Stimulated activated CD8-positive, alpha-beta memory T cell treated with anti-CD3 and anti-CD28 coated beads, Interleukin-7, amount 100 ng/mL, for 1 hour (primary cell): ENCODE data around the gene MAP3K6.
A peak's percentile ranks its signal among the peaks of the same experiment; 100 is the strongest.

Experiments
- DNase-seq, 2 donors: peaks; one replicate each; pipeline ENCODE4 v3.0.0-alpha.2; 2020; ENCODE audit warnings: low read depth in 2 of 2

MAP3K6 gene

DNA sequence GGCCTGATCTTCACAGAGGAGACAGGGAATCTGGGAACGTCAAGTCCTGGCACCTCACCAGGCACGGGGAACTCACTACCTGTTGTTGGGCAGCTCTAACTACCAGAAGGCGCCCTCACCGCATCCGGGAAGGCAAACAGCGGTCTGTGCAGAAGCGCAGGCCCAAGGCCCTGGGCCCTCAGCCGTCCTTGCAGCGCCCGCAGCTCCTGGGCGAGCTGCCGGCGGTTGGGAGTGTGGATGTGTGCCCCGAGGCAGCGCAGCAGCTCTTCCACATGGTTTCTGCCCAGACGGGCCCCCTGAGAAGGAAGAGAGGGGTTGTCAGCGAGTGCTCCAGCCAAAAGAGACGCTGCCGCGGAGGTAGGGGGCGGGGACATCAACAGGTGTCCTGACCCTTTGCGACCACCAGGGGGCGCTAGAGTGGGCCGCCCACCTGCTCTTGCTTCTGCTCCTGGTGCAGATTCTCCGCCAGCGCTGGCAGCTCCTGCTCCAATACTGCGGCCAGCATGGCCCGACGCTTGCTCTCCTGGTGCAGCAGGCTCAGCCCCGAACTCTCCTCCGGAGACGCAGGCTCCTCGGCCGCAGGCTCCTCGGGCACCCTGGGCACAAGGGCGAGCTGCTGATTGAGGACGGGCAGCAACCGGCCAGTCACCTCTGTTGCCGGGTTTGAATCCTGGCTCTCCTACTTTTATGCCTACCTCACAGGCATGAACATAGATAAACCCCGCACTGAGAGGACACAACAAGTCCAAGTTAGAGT, 9.3 kb downstream of the MAP3K6 start:
- peak; percentile 65 to 66 for DNase-seq

DNA sequence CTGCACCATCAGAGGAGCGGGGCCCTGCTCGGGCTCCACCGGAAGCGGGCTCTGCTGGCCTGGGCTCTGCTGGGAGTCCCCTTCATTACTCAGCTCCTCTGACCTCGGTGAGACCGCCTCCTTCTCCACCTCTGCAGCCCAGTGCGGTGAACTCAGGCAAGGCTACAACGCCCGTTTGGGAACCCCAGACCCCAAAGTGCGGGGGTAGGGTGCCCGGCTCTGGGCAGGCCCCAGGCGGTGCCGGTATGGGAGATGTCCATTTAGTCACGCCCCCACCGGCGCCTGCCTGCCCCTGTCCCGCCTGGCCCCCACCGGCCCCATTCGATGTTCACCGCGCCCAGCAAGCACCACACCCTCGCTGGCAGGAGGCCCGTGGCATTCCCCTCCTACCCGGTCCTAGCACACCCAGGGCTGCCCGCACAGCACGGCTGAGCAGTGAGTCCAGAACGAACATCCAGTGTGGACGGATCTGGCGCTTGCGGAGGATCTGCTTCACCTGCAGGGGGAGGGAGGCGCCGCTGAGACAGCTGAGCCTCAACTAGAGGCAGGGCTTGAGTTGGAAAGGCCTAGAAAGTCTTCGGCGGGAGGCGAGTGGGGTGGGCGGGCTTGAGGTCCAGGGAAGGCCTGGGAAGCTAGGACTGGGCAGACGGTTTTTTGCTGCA, 10.0 kb downstream of the MAP3K6 start:
- DNase-seq = no peak

DNA sequence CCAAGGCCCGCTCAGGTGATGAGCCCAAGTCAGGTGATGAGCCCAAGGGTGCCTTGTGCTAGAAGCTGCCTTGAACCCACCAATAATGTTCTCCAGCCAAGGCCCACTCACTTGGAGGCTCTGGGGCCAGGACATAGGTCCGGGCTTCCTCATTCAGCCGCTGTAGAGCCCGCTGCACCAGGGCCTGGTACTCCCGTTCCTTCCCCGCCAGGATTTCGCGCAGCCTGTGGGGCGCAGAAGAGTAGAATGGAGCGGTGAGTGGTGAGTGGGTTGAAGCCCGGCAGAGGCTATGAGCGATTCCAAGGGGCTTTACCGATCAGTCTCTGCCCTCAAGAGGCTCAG, 10.5 kb downstream of the MAP3K6 start:
- DNase-seq = no peak

DNA sequence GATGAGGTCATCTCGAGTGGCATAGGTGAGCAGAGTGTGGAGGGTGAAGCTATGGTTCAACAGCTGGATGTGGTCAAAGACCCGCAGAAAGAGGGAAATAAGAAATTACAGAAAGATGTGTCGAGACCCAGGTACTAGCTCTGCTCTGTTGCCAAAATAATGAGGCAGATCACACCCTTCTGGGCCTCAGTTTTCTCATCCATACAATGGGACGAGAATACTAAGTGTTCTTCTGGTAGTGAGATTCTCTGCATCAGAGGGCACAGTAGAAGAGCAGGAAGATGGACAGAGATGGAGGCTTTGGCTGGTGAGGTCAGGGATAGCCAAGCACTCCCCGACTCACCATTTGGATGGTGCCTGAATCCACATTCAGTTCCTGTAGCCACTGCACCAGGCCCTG, 11.1 kb downstream of the MAP3K6 start:
- DNase-seq = no peak

DNA sequence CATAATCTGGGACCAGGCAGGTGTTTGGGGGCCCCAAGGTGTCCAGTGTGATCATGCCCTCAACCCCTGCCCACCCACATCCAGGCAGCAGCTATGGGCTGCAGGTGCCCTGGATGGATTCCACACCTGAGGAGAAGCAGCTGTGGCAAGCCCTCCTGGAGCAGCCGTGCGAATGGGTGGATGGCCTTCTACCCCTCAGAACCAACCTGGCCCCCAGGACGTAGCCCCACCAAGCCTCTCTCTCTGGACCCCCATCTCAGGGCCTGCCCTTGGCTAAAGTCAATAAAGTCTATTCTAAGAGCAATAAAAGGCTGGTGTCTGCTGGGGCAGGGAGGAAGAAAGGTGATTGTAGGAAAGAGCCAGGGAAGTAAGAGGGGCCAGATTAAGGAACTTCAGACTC, 13.1 kb downstream of the MAP3K6 start:
- DNase-seq = no peak

- DNase-seq = no peak
Measured at GRCh38 chr1:27353166-27353565, 13.6 kb downstream of the MAP3K6 start.

DNA sequence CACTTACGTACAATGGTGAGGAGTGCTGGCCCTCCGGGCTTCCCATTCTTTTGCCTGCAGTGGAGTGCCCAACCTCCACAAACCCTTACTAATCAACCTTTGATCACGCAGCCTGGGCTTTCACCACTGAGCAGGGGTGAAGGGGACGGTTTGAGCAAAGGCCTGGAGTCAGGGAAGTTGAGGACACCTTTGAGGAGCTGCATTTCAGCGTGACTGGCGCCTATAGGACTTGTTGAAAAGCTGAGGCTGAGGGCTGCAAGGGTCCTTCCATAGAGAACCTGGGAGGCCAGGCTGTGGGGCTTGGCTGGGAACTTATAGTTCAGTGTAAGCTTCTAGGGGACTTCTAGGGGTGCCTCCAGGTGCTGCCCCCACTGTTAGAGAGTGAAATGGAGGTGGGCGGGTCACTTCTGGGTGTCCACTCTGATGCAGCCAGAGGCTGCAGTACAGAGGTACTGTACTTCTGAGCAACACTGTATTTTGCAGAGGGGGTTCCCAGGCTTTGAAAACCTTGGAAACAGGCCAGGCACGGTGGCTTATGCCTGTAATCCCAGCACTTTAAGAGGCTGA, 15.1 kb downstream of the MAP3K6 start:
- DNase-seq = no peak

DNA sequence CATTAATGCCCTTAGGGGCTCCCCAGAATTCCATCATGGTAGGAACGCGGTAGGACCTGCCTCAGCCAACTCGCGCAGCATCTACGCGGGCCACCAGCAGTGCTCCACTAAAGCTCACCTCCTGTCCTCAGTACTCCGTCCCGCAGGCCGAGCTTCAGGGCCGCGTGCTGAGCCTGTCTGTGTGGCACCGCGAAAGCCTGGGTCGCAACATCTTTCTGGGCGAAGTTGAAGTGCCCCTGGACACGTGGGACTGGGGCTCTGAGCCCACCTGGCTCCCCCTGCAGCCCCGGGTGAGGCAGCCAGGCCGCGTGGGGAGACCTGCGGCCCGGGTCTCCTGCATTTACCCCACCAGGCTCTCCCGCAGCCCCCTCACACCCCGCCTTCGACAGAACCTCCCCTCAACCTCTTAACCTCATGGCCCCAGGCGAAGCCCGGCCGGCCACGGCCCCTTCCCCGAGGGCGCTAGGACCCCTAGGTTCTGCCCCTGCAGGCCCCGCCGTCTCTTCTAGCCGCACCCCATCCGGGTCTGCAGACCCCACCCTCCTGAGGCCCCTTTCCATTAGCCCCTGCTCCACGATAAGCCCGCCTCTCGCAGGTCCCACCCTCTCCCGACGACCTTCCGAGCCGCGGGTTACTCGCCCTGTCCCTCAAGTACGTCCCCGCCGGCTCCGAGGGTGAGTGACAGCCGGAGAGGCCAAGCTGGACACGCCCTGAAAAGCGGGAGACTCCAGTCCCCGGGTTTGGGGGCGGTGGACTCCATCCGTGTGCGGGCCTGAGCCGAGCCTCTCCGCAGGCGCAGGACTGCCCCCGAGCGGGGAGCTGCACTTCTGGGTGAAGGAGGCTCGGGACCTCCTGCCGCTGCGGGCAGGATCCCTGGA, 15.9 kb downstream of the MAP3K6 start:
- no peak for DNase-seq

DNA sequence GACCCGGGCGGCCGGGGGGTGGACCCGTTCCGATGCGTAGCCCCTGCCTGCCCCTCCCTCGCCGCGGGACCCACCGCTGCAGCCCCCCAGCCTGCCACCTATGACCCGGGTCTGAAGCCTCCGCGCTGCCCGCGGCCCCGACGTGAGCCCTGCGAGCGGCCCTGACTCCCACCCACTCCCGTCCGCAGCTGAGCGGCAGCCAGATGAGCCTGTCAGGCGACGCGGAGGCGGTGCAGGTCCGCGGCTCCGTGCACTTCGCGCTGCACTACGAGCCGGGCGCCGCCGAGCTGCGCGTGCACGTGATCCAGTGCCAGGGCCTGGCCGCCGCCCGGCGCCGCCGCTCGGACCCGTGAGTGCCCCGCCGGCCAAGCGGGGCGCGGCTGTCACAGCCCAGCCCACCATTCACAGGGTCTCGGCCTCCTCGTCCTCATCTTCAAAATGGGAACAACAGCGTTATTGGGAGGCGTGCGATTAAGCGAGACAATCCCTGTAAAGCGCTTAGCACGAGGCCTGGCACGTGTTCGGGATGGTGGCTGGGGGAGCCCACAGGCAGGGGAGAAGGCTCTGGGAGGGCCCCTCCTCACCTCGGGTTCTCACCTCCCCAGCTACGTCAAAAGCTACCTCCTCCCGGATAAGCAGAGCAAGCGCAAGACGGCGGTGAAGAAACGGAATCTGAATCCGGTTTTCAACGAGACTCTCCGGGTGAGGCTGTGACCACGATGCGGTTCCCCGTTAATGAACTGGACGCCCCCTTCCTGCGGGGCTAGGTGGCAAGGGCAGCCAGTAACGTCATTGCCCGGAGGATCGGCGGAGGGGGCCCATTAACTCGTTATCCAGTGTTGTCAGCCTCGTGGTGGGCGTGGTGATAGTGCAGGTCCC, 16.7 kb downstream of the MAP3K6 start:
- no peak for DNase-seq

GRCh38 chr1:27348861-27349783, 17.6 kb downstream of the MAP3K6 start:
- DNase-seq = no peak

DNA sequence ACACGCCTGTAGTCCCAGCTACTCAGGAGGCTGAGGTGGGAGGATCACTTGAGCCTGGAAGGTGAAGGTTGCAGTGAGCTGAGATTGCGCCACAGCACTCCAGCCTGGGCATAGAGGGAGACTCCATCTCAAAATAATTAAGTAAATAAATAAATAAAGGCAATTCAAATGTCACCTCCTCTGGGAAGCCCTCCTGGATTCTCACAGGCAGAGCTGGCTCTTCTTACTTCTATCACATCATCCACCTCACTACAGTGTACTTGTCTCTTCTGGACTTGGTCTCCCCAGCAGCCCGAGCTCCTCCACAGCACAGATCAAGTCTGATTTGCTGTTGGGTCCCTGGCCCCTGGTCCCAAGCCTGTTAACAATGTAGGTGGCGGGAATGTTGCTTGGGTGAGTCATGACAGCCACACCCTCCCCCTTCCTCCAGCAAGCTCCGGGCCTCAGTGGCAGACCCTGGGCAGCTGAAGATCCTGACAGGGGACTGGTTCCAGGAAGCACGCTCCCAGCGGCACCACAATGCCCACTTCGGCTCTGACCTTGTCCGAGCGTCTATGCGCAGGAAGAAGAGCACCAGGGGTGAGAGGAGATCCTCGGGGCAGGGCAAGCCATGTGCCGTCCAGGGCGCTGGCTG, 19.7 kb downstream of the MAP3K6 start:
- no peak for DNase-seq

GRCh38 chr1:27346357-27346756, 20.4 kb downstream of the MAP3K6 start:
- DNase-seq = no peak

DNA sequence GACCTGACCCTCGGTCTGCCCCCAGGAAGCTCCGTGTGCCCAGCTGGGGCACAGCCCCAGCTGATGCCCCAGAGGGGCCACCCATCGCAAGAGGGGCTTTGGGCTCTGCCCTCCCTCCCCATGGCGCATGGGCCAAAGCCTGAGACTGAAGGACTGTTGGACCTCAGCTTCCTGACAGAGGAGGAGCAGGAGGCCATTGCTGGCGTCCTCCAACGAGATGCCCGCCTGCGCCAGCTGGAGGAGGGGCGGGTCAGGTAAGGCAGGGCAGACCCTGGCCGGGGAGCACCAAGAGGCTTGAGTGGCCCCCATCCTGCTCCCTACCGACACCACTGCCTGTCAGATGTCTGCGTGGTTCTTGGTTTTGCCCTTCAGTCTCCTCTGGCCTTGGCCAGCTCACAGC, 21.5 kb downstream of the MAP3K6 start:
- DNase-seq = no peak

- no peak for DNase-seq
Measured at GRCh38 chr1:27343639-27344025, 23.1 kb downstream of the MAP3K6 start.

- peak; percentile 53 for DNase-seq
Measured at GRCh38 chr1:27342778-27343638, 23.8 kb downstream of the MAP3K6 start.

DNA sequence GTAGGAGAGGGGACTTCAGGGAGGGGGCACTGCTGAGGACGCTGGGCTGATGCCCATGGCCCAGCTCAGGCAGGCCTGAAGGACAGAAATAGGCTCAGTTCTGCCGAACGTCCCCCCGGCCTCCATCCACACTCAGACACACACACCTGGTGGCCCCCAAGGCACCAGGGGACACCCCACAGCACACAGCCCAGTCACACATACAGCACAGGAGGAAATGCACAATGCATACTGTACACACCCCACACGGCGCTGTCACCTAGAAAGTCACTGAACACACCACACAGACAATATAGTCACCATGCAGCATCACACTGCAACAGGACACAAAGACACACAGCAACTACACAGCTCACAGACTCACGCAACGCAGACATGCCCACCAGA, 24.4 kb downstream of the MAP3K6 start:
- no peak for DNase-seq

- DNase-seq = peak; percentile 34 to 43
Measured at GRCh38 chr1:27341525-27342252, 25.1 kb downstream of the MAP3K6 start, which contains the start of gene SYTL1. TSS of gene SYTL1 (plus strand) at chr1:27342022. CDS start at chr1:27345335, 3,313 bp downstream.

DNA sequence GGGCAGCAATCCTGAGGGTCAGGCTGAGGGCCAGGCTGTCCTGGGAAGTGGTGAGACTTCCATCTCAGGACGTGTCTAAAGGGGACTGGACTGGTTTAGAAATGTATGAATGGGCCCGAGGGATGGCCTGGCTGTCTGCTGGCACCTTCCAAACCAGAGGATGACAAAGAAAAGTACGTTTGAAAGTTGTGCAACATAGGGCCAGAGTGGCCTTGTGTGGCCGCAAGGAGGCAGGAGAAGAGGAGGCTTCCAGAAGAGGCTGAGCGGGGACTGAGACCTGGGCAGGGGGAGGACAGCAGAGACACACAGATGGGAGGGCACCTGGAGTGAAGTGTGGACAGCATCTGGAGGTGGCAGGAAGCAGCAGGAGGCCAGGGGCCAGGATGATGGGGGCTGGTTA, 27.5 kb downstream of the MAP3K6 start:
- DNase-seq = no peak
